22Rv1 (cell line): ENCODE data around the gene ACSL4.

Source experiments
- H3K27ac ChIP-seq: fragments of 450-650 bp; 2 replicates; pipeline ENCODE4 v1.5.1; 2017
- ZFX ChIP-seq: fragments of 450-650 bp; IDR thresholded peaks from 2 replicates; pipeline ENCODE4 v1.6.1; 2017; ENCODE audit warnings: antibody characterized with exemption, borderline replicate concordance
- TF ChIP-seq, protein P1 (sequence below): fragments of 450-650 bp; IDR thresholded peaks from 2 replicates; pipeline ENCODE4 v1.5.1; 2017; ENCODE audit warnings: mild to moderate bottlenecking

Gene ACSL4

GRCh38 chrX:109732807-109733612 is at the start of gene ACSL4:
ACSL4 (minus strand) TSS chrX:109733257; CDS start chrX:109683363, 49,894 bp downstream.
- H3K27ac ChIP-seq, result no peak within 1 kb of the TSS
- no peak for TF ChIP-seq ZFX
- TF ChIP-seq, protein P1, sequence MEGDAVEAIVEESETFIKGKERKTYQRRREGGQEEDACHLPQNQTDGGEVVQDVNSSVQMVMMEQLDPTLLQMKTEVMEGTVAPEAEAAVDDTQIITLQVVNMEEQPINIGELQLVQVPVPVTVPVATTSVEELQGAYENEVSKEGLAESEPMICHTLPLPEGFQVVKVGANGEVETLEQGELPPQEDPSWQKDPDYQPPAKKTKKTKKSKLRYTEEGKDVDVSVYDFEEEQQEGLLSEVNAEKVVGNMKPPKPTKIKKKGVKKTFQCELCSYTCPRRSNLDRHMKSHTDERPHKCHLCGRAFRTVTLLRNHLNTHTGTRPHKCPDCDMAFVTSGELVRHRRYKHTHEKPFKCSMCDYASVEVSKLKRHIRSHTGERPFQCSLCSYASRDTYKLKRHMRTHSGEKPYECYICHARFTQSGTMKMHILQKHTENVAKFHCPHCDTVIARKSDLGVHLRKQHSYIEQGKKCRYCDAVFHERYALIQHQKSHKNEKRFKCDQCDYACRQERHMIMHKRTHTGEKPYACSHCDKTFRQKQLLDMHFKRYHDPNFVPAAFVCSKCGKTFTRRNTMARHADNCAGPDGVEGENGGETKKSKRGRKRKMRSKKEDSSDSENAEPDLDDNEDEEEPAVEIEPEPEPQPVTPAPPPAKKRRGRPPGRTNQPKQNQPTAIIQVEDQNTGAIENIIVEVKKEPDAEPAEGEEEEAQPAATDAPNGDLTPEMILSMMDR, result no peak

- no peak for TF ChIP-seq ZFX
- TF ChIP-seq, protein P1, result no peak
- no peak overlapping the region for H3K27ac ChIP-seq
Observed at GRCh38 chrX:109777749-109778148, 44.7 kb upstream of the ACSL4 start.

DNA sequence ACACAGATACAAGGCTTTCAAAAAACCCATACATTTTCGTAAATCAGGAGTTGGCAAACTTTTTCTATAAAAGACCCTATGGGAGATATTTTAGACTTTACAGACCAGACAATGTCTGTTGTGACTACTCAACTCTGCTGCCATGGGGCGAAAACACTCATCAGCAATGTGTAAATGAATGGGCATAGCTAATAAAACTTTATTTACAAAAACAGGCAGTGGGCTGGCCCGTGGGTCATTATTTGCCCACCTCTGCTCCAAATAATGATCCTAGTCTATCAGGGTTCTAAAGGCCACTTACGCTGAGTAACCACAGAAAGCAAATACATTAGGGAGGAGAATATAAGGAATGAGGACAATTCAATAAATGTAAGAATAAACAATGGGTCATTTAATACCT is 43.9 kb upstream of the ACSL4 start:
- TF ChIP-seq, protein P1, result no peak
- TF ChIP-seq ZFX, result no peak
- H3K27ac ChIP-seq, result no peak overlapping the region

GRCh38 chrX:109776432-109776831 is 43.4 kb upstream of the ACSL4 start:
- no peak for TF ChIP-seq ZFX
- TF ChIP-seq, protein P1, result no peak

DNA sequence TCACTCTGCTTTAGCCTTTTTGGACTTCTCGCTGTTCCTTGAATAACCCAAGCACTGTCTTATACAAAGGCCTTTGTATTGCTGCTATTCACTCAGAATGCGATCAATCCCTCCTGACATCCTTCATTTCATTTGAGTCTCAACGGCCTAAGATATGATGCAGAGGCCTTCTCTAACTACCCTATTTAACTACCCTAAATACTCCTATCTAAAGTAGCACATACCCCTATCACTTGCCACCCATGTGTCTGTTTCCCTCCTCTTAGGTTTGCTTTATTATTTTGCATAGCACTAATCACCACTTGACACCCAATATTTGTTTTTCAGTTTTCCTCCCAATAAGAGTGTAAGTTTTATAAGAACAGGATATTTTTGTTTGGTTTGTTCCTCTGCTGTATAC is 42.3 kb upstream of the ACSL4 start:
- TF ChIP-seq ZFX, result no peak
- TF ChIP-seq, protein P1, result no peak
- H3K27ac ChIP-seq, result no peak overlapping the region

More at GRCh38 chrX:109776432-109776831, 43.4 kb upstream of the ACSL4 start:
- H3K27ac ChIP-seq, result no peak overlapping the region

GRCh38 chrX:109774706-109775105 is 41.6 kb upstream of the ACSL4 start:
- H3K27ac ChIP-seq, result no peak overlapping the region
- TF ChIP-seq ZFX, result no peak
- TF ChIP-seq, protein P1, result no peak

DNA sequence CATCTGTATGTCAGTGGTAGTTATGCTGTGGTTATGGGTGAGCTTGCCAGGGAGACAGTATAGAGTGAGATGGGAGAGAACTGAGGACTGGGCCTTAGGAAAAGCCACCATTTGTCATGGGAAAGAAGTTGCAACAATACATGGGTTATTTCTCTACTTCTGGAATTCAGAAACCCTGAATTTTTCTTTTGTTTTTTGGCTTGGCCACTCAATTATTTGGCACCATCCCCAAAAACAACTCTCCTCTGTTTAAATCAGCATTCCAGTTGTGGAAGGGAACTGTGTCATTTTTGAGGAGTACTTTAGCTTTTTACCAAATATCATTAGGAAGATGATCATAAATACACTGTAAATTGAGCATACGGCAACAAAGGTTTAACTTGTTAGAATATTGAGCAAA is 41.1 kb upstream of the ACSL4 start:
- TF ChIP-seq ZFX, result no peak
- TF ChIP-seq, protein P1, result no peak
- H3K27ac ChIP-seq, result no peak overlapping the region
